RWPE2 (cell line): ENCODE measurements around the gene RASAL1.

ENCODE experiments used
- ATAC-seq: fragments of 200-7000 bp; cut with Tn5 transposase; 3 replicates; pipeline ENCODE4 v1.9.1; 2021; ENCODE audit warnings: low read depth
- DNase-seq: peaks from one replicate; pipeline ENCODE4 v3.0.0-alpha.2; 2020; ENCODE audit warnings: low spot score
- H3K27ac ChIP-seq: fragments of 450-650 bp; 2 replicates; pipeline ENCODE4 v1.5.1; 2017; ENCODE audit warnings: mild to moderate bottlenecking; ENCODE audit not compliant: poor library complexity, severe bottlenecking
- H3K27me3 ChIP-seq: fragments of 250-450 bp; sonication (Bioruptor Pico); 2 replicates; pipeline ENCODE4 v1.5.1; 2021; ENCODE audit warnings: mild to moderate bottlenecking, moderate library complexity; ENCODE audit not compliant: insufficient read depth, poor library complexity, severe bottlenecking
- H3K36me3 ChIP-seq: fragments of 250-450 bp; sonication (Bioruptor Pico); 2 replicates; pipeline ENCODE4 v1.5.1; 2020; ENCODE audit warnings: low read depth, mild to moderate bottlenecking, moderate library complexity
- H3K4me1 ChIP-seq: fragments of 250-450 bp; sonication (Bioruptor Pico); 2 replicates; pipeline ENCODE4 v1.5.1; 2021; ENCODE audit warnings: mild to moderate bottlenecking, moderate library complexity; ENCODE audit not compliant: insufficient read depth, poor library complexity, severe bottlenecking
- H3K4me3 ChIP-seq: fragments of 250-450 bp; sonication (Bioruptor Pico); 2 replicates; pipeline ENCODE4 v1.5.1; 2021; ENCODE audit warnings: mild to moderate bottlenecking, moderate library complexity; ENCODE audit not compliant: severe bottlenecking
- H3K9me3 ChIP-seq: fragments of 250-450 bp; sonication (Bioruptor Pico); 2 replicates; pipeline ENCODE4 v1.5.1; 2021; ENCODE audit warnings: mild to moderate bottlenecking, moderate library complexity; ENCODE audit not compliant: severe bottlenecking
- TF ChIP-seq, protein P1 (sequence below): fragments of 450-650 bp; IDR thresholded peaks from one replicate; pipeline ENCODE4 v1.5.1; 2017; ENCODE audit warnings: mild to moderate bottlenecking, moderate library complexity; ENCODE audit not compliant: poor library complexity, severe bottlenecking

Gene RASAL1

DNA sequence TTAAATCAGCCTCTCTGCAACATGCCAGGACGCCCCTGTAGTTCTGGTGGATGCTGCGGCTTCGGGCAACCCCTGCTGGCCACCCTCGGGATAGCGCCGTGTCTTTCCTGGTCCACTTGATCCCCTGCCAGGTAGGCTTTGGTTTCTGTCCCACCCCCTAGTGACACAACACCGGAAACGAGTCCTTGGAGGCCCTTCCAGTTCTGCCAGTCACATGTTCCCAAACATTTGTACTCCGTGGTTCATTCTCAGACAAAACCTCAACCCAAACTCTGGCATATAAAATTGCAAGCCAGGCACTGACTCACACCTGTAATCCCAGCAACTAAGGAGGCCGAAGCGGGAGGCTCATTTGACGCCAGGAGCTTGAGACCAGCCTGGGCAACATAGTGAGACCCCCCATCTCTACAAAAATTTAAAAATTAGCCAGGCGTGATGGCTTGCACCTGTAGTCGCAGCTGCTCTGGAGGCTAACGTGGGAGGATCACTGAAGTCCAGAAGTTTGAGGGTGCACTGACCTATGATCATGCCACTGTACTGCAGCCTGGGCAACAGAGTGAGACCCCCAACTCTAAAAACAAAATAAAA lies 37.0 kb downstream of the RASAL1 start:
- no peaks in the 10 kb centered on the region for H3K36me3 ChIP-seq
- no peak overlapping the region for H3K4me3 ChIP-seq
- TF ChIP-seq, protein P1, sequence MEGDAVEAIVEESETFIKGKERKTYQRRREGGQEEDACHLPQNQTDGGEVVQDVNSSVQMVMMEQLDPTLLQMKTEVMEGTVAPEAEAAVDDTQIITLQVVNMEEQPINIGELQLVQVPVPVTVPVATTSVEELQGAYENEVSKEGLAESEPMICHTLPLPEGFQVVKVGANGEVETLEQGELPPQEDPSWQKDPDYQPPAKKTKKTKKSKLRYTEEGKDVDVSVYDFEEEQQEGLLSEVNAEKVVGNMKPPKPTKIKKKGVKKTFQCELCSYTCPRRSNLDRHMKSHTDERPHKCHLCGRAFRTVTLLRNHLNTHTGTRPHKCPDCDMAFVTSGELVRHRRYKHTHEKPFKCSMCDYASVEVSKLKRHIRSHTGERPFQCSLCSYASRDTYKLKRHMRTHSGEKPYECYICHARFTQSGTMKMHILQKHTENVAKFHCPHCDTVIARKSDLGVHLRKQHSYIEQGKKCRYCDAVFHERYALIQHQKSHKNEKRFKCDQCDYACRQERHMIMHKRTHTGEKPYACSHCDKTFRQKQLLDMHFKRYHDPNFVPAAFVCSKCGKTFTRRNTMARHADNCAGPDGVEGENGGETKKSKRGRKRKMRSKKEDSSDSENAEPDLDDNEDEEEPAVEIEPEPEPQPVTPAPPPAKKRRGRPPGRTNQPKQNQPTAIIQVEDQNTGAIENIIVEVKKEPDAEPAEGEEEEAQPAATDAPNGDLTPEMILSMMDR = peak; percentile 81
- H3K4me1 ChIP-seq = no peaks in the 10 kb centered on the region
- DNase-seq = peak; percentile 84
- no peaks in the 10 kb centered on the region for H3K27me3 ChIP-seq
- no peak overlapping the region for H3K27ac ChIP-seq
- ATAC-seq = peak; percentile 83
- no peaks in the 10 kb centered on the region for H3K9me3 ChIP-seq

DNA sequence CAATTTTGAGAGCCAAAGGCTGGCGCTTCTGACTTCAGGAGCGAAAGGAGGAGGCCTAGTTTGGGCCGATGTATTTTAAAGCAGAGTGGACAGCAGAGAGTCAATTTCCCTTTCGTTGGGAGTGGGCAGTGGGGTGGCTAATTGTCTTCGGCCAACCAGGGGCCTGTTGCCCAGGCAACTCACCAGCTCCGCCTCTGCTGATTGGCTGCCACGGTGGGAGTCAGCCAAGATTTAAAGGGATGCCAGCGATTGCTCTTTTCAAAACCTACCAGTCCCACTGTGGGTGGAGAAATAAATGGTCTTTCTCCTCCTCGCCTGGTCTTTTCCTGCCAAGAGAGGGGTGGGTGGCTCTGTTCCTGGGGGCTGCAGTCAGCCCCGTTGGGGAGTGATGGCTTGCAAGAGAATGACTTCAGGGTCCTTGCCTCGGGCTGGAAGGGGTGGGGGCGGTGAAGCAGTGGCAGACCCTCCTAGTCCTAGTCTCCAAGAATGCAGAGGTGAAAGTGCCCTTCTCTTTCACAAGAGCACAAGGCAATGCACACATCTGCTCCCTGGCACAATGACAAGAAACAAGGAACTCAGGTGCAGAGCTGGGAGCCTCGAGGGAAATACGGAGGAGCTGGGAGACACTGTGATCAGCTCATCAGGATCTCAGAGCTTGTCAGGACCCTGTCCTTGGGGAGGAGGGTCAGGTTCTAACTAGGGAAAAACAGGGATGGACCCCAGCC lies 37.7 kb downstream of the RASAL1 start:
- Histone ChIP-seq H3K4me3 (no peak overlapping the region), H3K27ac (no peak overlapping the region), H3K4me1 (no peaks in the 10 kb centered on the region), H3K27me3 (no peaks in the 10 kb centered on the region), H3K9me3 (no peaks in the 10 kb centered on the region), H3K36me3 (no peaks in the 10 kb centered on the region)
- DNase-seq = no peak
- ATAC-seq = peak; percentile 28
- TF ChIP-seq, protein P1 = no peak

DNA sequence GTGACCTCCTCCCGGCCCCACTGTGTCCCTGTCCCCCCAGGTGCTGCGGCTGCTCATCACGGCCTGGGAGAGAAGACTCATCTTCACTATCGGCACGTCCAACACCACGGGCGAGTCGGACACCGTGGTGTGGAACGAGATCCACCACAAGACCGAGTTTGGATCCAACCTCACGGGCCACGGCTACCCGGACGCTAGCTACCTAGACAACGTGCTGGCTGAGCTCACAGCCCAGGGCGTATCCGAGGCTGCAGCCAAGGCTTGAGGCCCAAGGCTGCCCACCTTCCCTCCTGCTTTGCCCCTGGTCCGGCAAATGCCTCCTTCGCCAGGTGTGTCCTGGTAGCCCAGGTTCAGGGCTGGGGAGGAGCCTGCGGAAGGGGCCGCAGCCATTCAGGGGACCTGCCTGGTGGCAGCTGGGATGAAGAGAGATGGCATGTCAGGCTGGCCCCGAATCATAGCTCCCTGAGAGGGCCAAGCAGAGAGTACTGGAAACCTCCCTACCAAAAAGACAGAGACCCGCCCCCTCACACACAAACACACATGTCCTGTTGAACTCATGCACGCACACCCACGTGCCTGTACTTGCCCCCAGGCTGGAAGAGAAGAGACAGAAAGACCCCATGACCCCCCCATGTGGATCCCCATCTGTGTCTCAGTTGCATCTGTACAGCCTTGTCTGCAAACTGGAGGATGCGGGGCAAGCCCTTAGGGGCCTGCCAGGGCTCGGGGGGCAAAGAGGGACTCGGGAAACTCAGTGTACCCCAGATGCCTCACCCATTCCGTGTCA lies 38.7 kb downstream of the RASAL1 start:
- ATAC-seq (no peak), DNase-seq (no peak)
- Histone ChIP-seq H3K9me3 (no peaks in the 10 kb centered on the region), H3K4me3 (no peak overlapping the region), H3K36me3 (no peaks in the 10 kb centered on the region), H3K4me1 (no peaks in the 10 kb centered on the region), H3K27me3 (no peaks in the 10 kb centered on the region), H3K27ac (no peak overlapping the region)
- TF ChIP-seq, protein P1 = no peak

DNA sequence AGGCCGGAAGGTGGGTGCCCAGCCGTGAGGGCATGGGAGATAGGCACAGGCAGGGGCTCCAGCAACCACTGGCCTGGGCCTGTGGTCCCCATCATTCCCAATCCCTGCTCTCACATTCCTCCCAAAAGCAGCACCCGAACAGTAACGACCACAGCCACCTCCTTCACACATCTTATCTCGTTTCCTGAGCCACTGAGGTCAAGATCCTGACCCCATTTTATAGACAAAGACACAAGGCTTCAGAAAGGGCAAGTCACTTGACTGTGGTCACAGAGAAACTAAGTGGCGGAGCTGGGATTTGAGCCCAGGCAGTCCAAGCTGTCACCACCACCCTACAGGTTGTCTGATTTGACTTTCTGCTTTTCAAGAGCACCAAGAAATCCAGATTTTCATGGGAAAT lies 40.2 kb downstream of the RASAL1 start:
- Histone ChIP-seq H3K27ac (no peak overlapping the region), H3K27me3 (no peaks in the 10 kb centered on the region), H3K4me1 (no peaks in the 10 kb centered on the region), H3K9me3 (no peaks in the 10 kb centered on the region), H3K36me3 (no peaks in the 10 kb centered on the region), H3K4me3 (no peak overlapping the region)
- ATAC-seq = no peak
- DNase-seq = no peak
- TF ChIP-seq, protein P1 = no peak
